ENCODE results near the gene TUBB4A.

The TUBB4A gene

GRCh38 chr19:6530386-6531162 is 28.5 kb upstream of the TUBB4A start, which contains the start of gene TNFSF9:
Gene TNFSF9, plus strand, starts transcription at chr19:6531026. Its CDS starts 11 bp downstream, at chr19:6531037.
- TF ChIP-seq GATA3 (IDR thresholded peaks at IDR 0.05; ENCODE audit: low read depth, low read length) (no peak), GATA2 (IDR thresholded peaks at IDR 0.05; ENCODE audit: low read depth, low read length) (no peak)

DNA sequence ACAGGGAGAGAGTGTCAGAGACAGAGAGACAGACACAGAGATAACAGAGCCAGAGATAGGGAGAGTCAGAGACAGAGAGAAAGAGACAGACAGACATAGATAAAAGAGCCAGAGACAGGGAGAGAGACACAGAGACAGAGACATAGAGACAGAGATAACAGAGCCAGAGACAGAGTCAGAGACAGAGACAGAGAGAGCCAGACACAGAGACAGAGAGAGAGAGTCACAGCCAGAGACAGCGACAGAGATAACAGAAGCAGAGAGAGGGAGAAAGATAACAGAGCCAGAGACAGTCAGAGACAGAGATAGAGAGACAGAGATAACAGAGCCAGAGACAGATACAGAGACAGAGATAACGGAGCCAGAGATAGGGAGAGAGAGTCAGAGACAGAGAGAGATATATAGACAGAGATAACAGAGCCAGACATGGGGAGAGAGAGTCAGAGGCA is 27.9 kb upstream of the TUBB4A start:
- TF ChIP-seq GATA3 (IDR thresholded peaks at IDR 0.05; ENCODE audit: low read depth, low read length) (no peak), GATA2 (IDR thresholded peaks at IDR 0.05; ENCODE audit: low read depth, low read length) (no peak)

DNA sequence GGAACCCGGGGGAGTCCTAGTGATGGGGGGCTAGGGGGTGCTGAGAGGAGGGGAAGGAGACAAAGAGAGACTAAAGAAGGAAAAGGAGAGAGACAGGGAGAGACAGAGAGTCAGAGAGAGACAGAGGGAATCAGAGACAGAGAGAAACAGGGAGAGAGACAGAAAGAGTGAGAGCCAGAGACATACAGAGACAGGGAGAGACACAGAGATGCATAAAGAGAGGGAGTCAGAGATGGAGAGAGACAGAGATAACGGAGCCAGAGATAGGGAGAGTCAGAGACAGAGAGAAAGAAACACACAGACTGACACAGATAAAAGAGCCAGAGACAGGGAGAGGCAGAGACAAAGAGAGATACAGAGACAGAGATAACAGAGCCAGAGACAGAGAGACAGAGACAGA is 27.2 kb upstream of the TUBB4A start:
- TF ChIP-seq GATA2 (IDR thresholded peaks at IDR 0.05; ENCODE audit: low read depth, low read length), result no peak
- no peak for TF ChIP-seq GATA3 (IDR thresholded peaks at IDR 0.05; ENCODE audit: low read depth, low read length)

DNA sequence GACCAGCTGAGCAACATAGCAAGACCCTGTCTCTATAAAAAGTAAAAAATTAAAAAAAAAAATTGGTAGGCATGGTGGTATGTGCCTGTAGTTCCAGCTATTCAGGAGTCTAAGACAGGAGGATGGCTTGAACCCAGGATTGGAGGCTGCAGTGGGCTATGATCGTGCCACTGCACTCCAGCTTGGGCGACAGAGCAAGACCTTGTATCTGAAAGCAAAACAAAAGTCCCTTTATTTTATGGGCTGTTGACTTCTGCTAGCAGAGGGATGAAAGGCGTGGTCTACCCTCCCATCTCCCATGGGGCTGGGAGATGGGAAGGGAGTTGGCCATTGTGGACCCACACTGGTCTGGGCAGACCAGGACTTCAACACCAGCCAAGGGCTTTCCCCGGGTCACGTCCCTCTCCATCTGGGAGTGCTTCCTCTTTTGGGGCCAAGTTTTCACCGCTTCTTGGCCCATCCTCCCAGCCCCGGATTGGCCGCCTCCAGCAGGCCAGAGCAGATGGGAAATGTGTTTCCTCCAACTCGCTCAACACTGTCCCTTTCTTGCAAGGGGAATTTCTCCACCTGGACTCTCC is 26.5 kb upstream of the TUBB4A start:
- TF ChIP-seq GATA2 (IDR thresholded peaks at IDR 0.05; ENCODE audit: low read depth, low read length) (no peak), GATA3 (IDR thresholded peaks at IDR 0.05; ENCODE audit: low read depth, low read length) (no peak)

- TF ChIP-seq GATA2 (IDR thresholded peaks at IDR 0.05; ENCODE audit: low read depth, low read length), result no peak
Measured at GRCh38 chr19:6527893-6528543, 25.9 kb upstream of the TUBB4A start.

DNA sequence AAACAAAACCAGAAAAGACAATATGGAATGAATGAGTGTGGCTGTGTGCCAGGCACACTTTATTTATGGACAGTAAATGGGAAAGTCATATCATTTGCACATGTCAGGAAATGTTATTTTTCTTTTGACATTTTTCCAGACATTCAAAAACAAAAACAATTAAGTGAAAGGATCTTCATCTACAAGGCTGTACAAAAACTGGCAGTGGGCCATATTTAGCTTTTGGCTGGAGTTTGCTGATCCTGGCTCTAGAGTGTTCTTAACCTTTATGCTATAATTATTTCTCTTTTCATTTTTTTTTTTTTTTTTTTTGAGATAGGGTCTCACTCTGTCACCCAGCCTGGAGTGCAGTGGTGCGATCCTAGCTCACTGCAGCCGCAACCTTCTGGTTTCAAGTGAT is 22.2 kb upstream of the TUBB4A start:
- TF ChIP-seq GATA3 (IDR thresholded peaks at IDR 0.05; ENCODE audit: low read depth, low read length), result no peak
- TF ChIP-seq GATA2 (IDR thresholded peaks at IDR 0.05; ENCODE audit: low read depth, low read length), result no peak

- TF ChIP-seq GATA2 (IDR thresholded peaks at IDR 0.05; ENCODE audit: low read depth, low read length), result no peak
- no peak for TF ChIP-seq GATA3 (IDR thresholded peaks at IDR 0.05; ENCODE audit: low read depth, low read length)
Measured at GRCh38 chr19:6522712-6523111, 20.6 kb upstream of the TUBB4A start.

DNA sequence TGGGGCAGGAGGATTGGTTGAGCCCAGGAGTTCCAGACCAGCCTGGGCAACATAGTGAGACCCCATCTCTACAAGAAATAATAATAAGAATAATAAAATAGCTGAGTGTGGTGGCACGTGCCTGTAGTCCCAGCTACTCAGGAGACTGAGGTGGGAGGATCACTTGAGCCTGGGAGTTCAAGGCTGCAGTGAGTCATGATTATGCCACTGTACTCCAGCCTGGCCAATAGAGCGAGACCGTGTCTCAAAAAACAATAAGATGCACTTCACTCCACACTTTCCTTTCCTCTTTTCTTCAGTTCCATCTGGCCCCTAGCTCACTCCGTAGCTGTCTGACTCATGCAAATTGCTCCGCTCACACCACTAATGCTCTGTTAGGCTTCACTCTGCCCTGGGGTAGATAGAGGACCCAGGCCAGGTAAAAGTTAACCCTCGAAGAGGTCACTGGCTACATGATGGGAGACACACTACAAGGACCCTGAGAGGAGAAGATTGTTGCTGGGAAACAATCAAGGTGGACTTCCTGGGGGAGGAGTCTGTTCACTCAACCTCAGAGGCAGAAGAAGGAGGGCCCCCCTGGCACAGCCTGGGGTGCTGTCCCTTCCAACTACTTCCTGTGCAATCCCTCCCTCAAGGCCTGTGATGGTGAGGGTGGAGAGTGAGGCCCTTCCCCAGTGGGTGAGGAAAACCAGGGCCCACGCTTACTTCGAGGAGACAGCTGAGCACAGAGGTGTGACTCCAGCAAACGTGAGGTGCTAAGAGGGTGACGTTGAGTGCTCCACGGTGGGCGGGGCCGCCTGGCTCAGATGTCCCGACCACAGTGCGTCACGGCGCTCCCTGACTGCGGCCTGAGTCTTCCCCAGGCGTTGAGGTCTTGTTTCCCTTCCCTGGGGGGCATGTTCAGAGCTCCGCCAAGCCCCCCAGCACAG is 19.9 kb upstream of the TUBB4A start:
- TF ChIP-seq GATA3 (IDR thresholded peaks at IDR 0.05; ENCODE audit: low read depth, low read length), result no peak
- TF ChIP-seq GATA2 (IDR thresholded peaks at IDR 0.05; ENCODE audit: low read depth, low read length), result no peak

DNA sequence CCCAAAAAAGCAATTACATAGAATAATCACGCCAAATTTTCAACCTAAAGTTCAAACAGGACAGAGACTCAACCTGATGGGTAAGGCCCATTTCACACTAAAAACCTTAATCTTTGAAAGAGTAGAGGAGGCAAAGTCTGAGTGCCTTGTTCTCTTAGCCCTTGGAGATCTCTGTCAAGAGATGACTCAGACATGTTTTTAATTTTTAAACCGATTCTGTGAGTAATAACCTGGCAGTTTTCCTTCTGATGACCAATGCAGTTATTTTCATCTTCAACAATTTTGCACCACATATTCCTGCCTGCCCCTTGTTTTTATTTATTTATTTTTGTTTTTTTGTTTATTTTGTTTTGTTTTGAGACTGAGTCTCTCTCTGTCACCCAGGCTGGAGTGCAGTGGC is 17.2 kb upstream of the TUBB4A start:
- TF ChIP-seq GATA2 (IDR thresholded peaks at IDR 0.05; ENCODE audit: low read depth, low read length), result no peak
- TF ChIP-seq GATA3 (IDR thresholded peaks at IDR 0.05; ENCODE audit: low read depth, low read length), result no peak

- TF ChIP-seq GATA3 (IDR thresholded peaks at IDR 0.05; ENCODE audit: low read depth, low read length), result no peak
- TF ChIP-seq GATA2 (IDR thresholded peaks at IDR 0.05; ENCODE audit: low read depth, low read length), result no peak
Measured at GRCh38 chr19:6518145-6518911, 16.2 kb upstream of the TUBB4A start.

DNA sequence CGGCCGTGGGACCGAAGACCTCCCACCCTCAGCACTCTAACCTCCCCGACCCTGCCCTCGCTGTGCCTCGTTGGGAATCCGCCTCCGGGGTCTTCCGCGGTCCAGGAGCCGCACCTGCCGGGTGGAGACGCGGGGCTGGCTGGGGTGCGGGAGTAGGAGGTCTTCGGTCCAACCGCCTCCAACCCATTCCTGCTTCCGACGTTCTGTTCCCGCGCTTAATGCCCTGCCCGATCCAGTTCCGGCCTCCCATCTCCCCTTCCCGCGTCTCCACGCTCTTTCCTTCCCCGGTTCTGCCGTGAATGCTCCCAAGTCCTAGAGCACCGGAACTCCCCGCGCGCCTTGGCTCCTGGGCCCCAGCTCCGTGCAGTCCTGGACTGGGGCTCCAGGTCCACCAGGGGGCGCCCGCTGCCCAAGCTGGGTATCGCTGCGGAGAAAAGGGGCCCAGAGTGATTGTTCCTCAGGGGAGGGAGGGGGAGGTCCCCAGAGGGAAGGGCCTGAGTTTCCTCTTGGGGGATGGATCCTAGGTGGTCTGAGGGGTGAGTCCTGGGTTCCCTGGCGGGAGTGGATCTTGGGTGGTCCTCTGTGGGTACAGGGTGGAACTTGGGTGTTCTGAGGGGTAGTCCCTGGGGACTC is 14.7 kb upstream of the TUBB4A start:
- no peak for TF ChIP-seq GATA3 (IDR thresholded peaks at IDR 0.05; ENCODE audit: low read depth, low read length)
- no peak for TF ChIP-seq GATA2 (IDR thresholded peaks at IDR 0.05; ENCODE audit: low read depth, low read length)

- TF ChIP-seq GATA3 (IDR thresholded peaks at IDR 0.05; ENCODE audit: low read depth, low read length) (no peak), GATA2 (IDR thresholded peaks at IDR 0.05; ENCODE audit: low read depth, low read length) (no peak)
Measured at GRCh38 chr19:6516018-6516658, 14.0 kb upstream of the TUBB4A start.
